Upper lobe of left lung (tissue), 6 donors: ENCODE results near the gene TCF12. TPM values are rescaled to one million over a fixed set of nuclear protein-coding genes. Genes with fewer than 3 reads are reported as not detected.
A peak's percentile ranks its signal among the peaks of the same experiment; 100 is the strongest.

Source experiments
- ATAC-seq, 2 donors: fragments of 200-7000 bp; cut with Tn5 transposase; one replicate each; pipeline ENCODE4 v1.9.1; 2022; ENCODE audit warnings: mild to moderate bottlenecking in 2 of 2, moderate library complexity in 2 of 2; ENCODE audit not compliant: low FRiP score in 2 of 2
- DNase-seq, 2 donors: peaks; one replicate each; pipeline ENCODE4 v3.0.0-alpha.2; 2019 to 2020
- H3K27ac ChIP-seq, 4 donors: fragments of 200-600 bp; sonication (generic); one replicate each; pipeline ENCODE4 v1.5.1; 2016 to 2019
- H3K27me3 ChIP-seq, 4 donors: fragments of 200-600 bp; sonication (generic); one replicate each; pipeline ENCODE4 v1.5.1; 2017 to 2019
- H3K36me3 ChIP-seq, 4 donors: fragments of 200-600 bp; sonication (generic); one replicate each; pipeline ENCODE4 v1.5.1; 2016 to 2019
- H3K4me1 ChIP-seq, 4 donors: fragments of 200-600 bp; sonication (generic); one replicate each; pipeline ENCODE4 v1.5.1; 2018 to 2019
- H3K4me3 ChIP-seq, 4 donors: fragments of 200-600 bp; sonication (generic); one replicate each; pipeline ENCODE4 v1.5.1; 2017 to 2019; ENCODE audit warnings: mild to moderate bottlenecking in 2 of 4, moderate library complexity in 1 of 4
- H3K9me3 ChIP-seq, 4 donors: fragments of 200-600 bp; sonication (generic); one replicate each; pipeline ENCODE4 v1.5.1; 2018 to 2019
- EP300 ChIP-seq, 4 donors: sonication (generic); formaldehyde crosslinking; IDR thresholded peaks; one replicate each; pipeline ENCODE4 v1.5.1; 2017; ENCODE audit warnings: antibody characterized with exemption in 4 of 4, control low read depth in 2 of 4
- POLR2A ChIP-seq, 4 donors: fragments of 450-650 bp; IDR thresholded peaks; one replicate each; pipeline ENCODE4 v1.5.1; 2016 to 2017; ENCODE audit warnings: antibody characterized with exemption in 4 of 4, mild to moderate bottlenecking in 2 of 4
- POLR2AphosphoS5 ChIP-seq, 2 donors: sonication (generic); formaldehyde crosslinking; IDR thresholded peaks; one replicate each; pipeline ENCODE4 v1.5.1; 2017; ENCODE audit warnings: antibody characterized with exemption in 2 of 2
- WGBS, 2 donors: methylation state at CpG; one replicate each; pipeline ENCODE4 v1.1.5; 2017 to 2018; 5-methylcytosine and 5-hydroxymethylcytosine counted together
- total RNA-seq, 6 donors: library from RNA; depleted of rRNA in 4 of 6; stranded (reverse); fragments of >200 nt in 4 of 6; gene quantifications; one replicate each; pipeline versions ENCODE4 v1.1.0 to v1.2.1, GENCODE V29; 2016 to 2021
- TF ChIP-seq, protein P1 (sequence below), 6 experiments: fragments of 450-650 bp in 4 of 6; fragments of 200-600 bp in 2 of 6; sonication (generic) in 2 of 6; IDR thresholded peaks; one replicate each; pipeline ENCODE4 v1.5.1; 2016 to 2019; ENCODE audit warnings: antibody characterized with exemption in 6 of 6
- donor health status: DM: no; HTN: no; CAD: no; lungs with moderate emphysema.
- donor health status: DM: no; HTN: yes; CAD: no; lungs with severe emphysema.

TCF12 gene
- total RNA-seq, 6 donors from 2014 or later, result 74.5 to 257 (median 103) TPM

DNA sequence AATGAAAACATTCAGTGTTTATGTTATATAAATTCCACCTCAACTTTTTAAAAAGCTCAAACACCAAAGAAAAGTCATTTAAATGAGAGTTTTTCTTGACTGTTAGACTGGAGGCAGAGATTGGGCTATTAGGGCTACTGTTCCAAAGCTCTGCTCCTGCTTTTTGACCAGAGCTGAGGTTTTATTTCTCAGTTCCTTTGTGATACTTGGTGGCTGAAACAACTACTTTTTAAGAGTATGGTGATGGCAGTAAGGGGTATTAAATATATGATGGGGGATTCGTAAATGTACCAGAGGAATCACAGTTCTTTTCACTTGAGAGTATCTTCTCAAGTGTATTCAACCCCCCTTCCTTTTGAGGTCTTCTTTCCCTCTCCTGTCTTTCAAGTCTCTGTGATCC lies 271.8 kb downstream of the TCF12 start:
- ATAC-seq, result no peak
- DNase-seq, result no peak
- Histone ChIP-seq H3K36me3 (peaks cover 5 to 22% (median 7%) of the 10 kb centered on the region in 4 donors), H3K27me3 (no peaks in the 10 kb centered on the region), H3K4me1 (no peaks in the 10 kb centered on the region), H3K4me3 (no peak overlapping the region), H3K9me3 (no peaks in the 10 kb centered on the region), H3K27ac (no peak overlapping the region)
- TF ChIP-seq EP300 (IDR thresholded peaks at IDR 0.05), result no peak
- TF ChIP-seq, protein P1, sequence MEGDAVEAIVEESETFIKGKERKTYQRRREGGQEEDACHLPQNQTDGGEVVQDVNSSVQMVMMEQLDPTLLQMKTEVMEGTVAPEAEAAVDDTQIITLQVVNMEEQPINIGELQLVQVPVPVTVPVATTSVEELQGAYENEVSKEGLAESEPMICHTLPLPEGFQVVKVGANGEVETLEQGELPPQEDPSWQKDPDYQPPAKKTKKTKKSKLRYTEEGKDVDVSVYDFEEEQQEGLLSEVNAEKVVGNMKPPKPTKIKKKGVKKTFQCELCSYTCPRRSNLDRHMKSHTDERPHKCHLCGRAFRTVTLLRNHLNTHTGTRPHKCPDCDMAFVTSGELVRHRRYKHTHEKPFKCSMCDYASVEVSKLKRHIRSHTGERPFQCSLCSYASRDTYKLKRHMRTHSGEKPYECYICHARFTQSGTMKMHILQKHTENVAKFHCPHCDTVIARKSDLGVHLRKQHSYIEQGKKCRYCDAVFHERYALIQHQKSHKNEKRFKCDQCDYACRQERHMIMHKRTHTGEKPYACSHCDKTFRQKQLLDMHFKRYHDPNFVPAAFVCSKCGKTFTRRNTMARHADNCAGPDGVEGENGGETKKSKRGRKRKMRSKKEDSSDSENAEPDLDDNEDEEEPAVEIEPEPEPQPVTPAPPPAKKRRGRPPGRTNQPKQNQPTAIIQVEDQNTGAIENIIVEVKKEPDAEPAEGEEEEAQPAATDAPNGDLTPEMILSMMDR (IDR thresholded peaks at IDR 0.05), result no peak
- no peak for TF ChIP-seq POLR2AphosphoS5 (IDR thresholded peaks at IDR 0.05)
- TF ChIP-seq POLR2A (IDR thresholded peaks at IDR 0.05), result no peak
- 100% methylated on average over 1 of the region's 1 CpG for WGBS, 2 donors

DNA sequence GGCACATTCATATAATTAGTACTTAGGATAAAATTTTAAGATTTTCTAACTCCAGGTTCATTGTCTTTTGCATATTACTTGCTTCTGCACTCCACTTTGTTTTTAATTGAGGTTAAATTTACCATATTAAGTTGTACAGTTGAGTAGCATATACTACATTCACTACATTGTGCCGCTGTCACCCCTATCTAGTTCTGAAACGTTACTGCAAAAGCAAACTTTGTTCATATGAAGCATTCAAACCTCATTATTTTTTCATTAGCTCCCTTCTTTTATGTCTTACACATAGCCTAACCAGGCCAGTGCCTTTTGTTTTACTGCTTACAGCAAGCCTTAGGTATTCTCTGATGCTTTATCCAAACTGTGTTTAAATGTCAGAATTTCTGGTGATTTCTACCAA lies 274.7 kb downstream of the TCF12 start:
- H3K4me3 ChIP-seq, result no peak overlapping the region
- H3K9me3 ChIP-seq, result no peaks in the 10 kb centered on the region
- peaks cover 5 to 22% (median 7%) of the 10 kb centered on the region in 4 donors for H3K36me3 ChIP-seq
- ATAC-seq, result no peak
- TF ChIP-seq POLR2AphosphoS5 (IDR thresholded peaks at IDR 0.05) (no peak), POLR2A (IDR thresholded peaks at IDR 0.05) (no peak), EP300 (IDR thresholded peaks at IDR 0.05) (no peak)
- TF ChIP-seq, protein P1 (IDR thresholded peaks at IDR 0.05), result no peak
- H3K4me1 ChIP-seq, result peaks cover 1 to 15% (median 4%) of the 10 kb centered on the region in 4 donors
- whole genome bisulfite sequencing, 2 donors, result 75 to 80% methylated on average over 2 of the region's 2 CpGs
- DNase-seq, result no peak
- H3K27ac ChIP-seq, result no peak overlapping the region
- H3K27me3 ChIP-seq, result no peaks in the 10 kb centered on the region

- TF ChIP-seq POLR2A (IDR thresholded peaks at IDR 0.05) (no peak), EP300 (IDR thresholded peaks at IDR 0.05) (no peak), POLR2AphosphoS5 (IDR thresholded peaks at IDR 0.05) (no peak)
- TF ChIP-seq, protein P1 (IDR thresholded peaks at IDR 0.05), result no peak
- no peak for ATAC-seq
- no peak overlapping the region for H3K4me3 ChIP-seq
- no peak overlapping the region for H3K27ac ChIP-seq
- no peaks in the 10 kb centered on the region for H3K27me3 ChIP-seq
- WGBS, 2 donors, result 75 to 92% methylated on average over 1 of the region's 1 CpG
- no peak for DNase-seq
- peaks cover 14 to 33% (median 16%) of the 10 kb centered on the region in 4 donors for H3K4me1 ChIP-seq
- H3K9me3 ChIP-seq, result no peaks in the 10 kb centered on the region
- H3K36me3 ChIP-seq, result peaks cover 5 to 22% (median 7%) of the 10 kb centered on the region in 4 donors
Observed at GRCh38 chr15:57195326-57195725, 276.9 kb downstream of the TCF12 start.

DNA sequence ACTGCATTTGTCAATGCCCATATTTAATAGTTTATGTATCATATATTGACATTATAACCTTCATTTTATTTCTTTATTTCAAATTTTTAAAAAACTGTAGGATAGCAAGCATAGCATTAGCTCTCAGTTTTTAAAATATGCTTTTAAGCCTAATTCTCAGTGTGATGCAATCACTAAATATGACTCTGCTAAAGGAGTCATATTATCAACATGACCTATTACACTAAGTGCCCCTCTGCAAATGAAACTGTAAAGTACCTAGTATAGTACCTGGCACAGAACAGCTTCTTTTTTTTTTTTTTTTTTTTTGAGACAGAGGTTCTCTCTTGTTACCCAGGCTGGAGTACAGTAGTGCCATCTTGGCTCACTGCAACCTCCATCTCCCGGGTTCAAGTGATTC lies 278.4 kb downstream of the TCF12 start:
- peaks cover 14 to 33% (median 16%) of the 10 kb centered on the region in 4 donors for H3K4me1 ChIP-seq
- WGBS, 2 donors, result 85 to 89% methylated on average over 1 of the region's 1 CpG
- H3K9me3 ChIP-seq, result no peaks in the 10 kb centered on the region
- TF ChIP-seq POLR2AphosphoS5 (IDR thresholded peaks at IDR 0.05) (no peak), POLR2A (IDR thresholded peaks at IDR 0.05) (no peak), EP300 (IDR thresholded peaks at IDR 0.05) (peak in 1 of 4 donors; percentile 8)
- TF ChIP-seq, protein P1 (IDR thresholded peaks at IDR 0.05), result no peak
- no peak for ATAC-seq
- peaks cover 5 to 22% (median 7%) of the 10 kb centered on the region in 4 donors for H3K36me3 ChIP-seq
- no peaks in the 10 kb centered on the region for H3K27me3 ChIP-seq
- DNase-seq, result no peak
- H3K27ac ChIP-seq, result no peak overlapping the region
- no peak overlapping the region for H3K4me3 ChIP-seq

DNA sequence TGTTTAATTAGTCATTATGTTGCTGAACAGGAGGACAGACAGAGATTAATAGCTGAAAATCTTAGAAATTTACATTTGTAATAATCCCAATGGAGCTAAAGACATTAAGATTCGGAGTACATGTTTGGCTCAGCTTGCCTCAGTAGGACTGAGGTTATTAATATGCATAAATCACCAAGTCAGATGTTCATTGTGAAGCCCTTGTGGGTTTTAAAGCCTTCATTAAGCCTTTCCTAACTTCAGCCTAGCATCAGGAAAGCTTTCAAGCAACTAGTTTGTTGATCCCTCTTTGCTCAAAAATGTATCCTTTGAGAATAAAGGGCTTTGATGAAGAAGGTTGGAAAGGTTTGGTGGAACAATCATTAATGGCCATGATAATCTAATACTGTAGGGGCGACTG lies 279.7 kb downstream of the TCF12 start:
- WGBS, 2 donors, result 84 to 93% methylated on average over 2 of the region's 2 CpGs
- H3K27ac ChIP-seq, result peak overlapping the region in 1 of 4 donors; percentile 44
- TF ChIP-seq EP300 (IDR thresholded peaks at IDR 0.05), result no peak
- no peak for TF ChIP-seq POLR2AphosphoS5 (IDR thresholded peaks at IDR 0.05)
- TF ChIP-seq, protein P1 (IDR thresholded peaks at IDR 0.05), result no peak
- TF ChIP-seq POLR2A (IDR thresholded peaks at IDR 0.05), result no peak

More for the DNA sequence above, 279.7 kb downstream of the TCF12 start:
- ATAC-seq (no peak), DNase-seq (no peak)
- no peak overlapping the region for H3K4me3 ChIP-seq
- H3K36me3 ChIP-seq, result peaks cover 0 to 14% (median 2%) of the 10 kb centered on the region in 4 donors
- peaks cover 14 to 33% (median 16%) of the 10 kb centered on the region in 4 donors for H3K4me1 ChIP-seq
- no peaks in the 10 kb centered on the region for H3K27me3 ChIP-seq
- no peaks in the 10 kb centered on the region for H3K9me3 ChIP-seq
